HG03460 (cell line): Measurements from ENCODE around the gene PAAF1.
"Not testable (repeated sequence)": the region's sequence is repeated elsewhere in the genome, so short reads cannot be mapped to it uniquely, and the experiment has no call there.

Experiments
- ATAC-seq: cut with Tn5 transposase; IDR thresholded peaks from one replicate; pipeline ENCODE4 v1.9.1; 2021; ENCODE audit not compliant: unreplicated experiment

Gene PAAF1

GRCh38 chr11:73880449-73880848 is 3.6 kb downstream of the PAAF1 start:
- ATAC-seq = not testable (repeated sequence)

- ATAC-seq = no peak
Measured at GRCh38 chr11:73883856-73884255, 7.1 kb downstream of the PAAF1 start.

- ATAC-seq = no peak
Measured at GRCh38 chr11:73888244-73888643, 11.4 kb downstream of the PAAF1 start.

GRCh38 chr11:73889019-73889418 is 12.2 kb downstream of the PAAF1 start:
- no peak for ATAC-seq

GRCh38 chr11:73889536-73889935 is 12.7 kb downstream of the PAAF1 start:
- ATAC-seq = no peak

GRCh38 chr11:73893041-73893440 is 16.2 kb downstream of the PAAF1 start:
- no peak for ATAC-seq

- no peak for ATAC-seq
Measured at GRCh38 chr11:73894725-73895335, 18.0 kb downstream of the PAAF1 start.

- no peak for ATAC-seq
Measured at GRCh38 chr11:73902303-73902702, 25.5 kb downstream of the PAAF1 start.

- no peak for ATAC-seq
Measured at GRCh38 chr11:73907191-73907590, 30.4 kb downstream of the PAAF1 start.

GRCh38 chr11:73912026-73912425 is 35.2 kb downstream of the PAAF1 start:
- no peak for ATAC-seq

- no peak for ATAC-seq
Measured at GRCh38 chr11:73913472-73913871, 36.7 kb downstream of the PAAF1 start.

GRCh38 chr11:73914284-73914683 is 37.5 kb downstream of the PAAF1 start:
- ATAC-seq = no peak

GRCh38 chr11:73916435-73916834 is 39.6 kb downstream of the PAAF1 start:
- ATAC-seq = no peak

GRCh38 chr11:73921180-73921579 is 44.4 kb downstream of the PAAF1 start:
- no peak for ATAC-seq

- ATAC-seq = no peak
Measured at GRCh38 chr11:73929388-73929787, 52.6 kb downstream of the PAAF1 start.

GRCh38 chr11:73931039-73931645 is 54.3 kb downstream of the PAAF1 start:
- no peak for ATAC-seq

- ATAC-seq = no peak
Measured at GRCh38 chr11:73931951-73932350, 55.2 kb downstream of the PAAF1 start.

- no peak for ATAC-seq
Measured at GRCh38 chr11:73932781-73933180, 56.0 kb downstream of the PAAF1 start.

- not testable (repeated sequence) for ATAC-seq
Measured at GRCh38 chr11:73936047-73936446, 59.2 kb downstream of the PAAF1 start.

GRCh38 chr11:73939096-73939495 is 62.3 kb downstream of the PAAF1 start:
- ATAC-seq = no peak

GRCh38 chr11:73940801-73941570 is 64.2 kb downstream of the PAAF1 start:
- no peak for ATAC-seq

- no peak for ATAC-seq
Measured at GRCh38 chr11:73942010-73942409, 65.2 kb downstream of the PAAF1 start.
